ENCODE data around the gene VWF. TPM values are rescaled to one million over a fixed set of nuclear protein-coding genes. Genes with fewer than 3 reads are reported as not detected.
"Not testable (repeated sequence)": the region's sequence is repeated elsewhere in the genome, so short reads cannot be mapped to it uniquely, and the experiment has no call there.

Gene VWF
- total and polyA plus RNA-seq, 2 of the 4 experiments (the other 2 are of a cell fraction): under 0.01 to 0.09 TPM

DNA sequence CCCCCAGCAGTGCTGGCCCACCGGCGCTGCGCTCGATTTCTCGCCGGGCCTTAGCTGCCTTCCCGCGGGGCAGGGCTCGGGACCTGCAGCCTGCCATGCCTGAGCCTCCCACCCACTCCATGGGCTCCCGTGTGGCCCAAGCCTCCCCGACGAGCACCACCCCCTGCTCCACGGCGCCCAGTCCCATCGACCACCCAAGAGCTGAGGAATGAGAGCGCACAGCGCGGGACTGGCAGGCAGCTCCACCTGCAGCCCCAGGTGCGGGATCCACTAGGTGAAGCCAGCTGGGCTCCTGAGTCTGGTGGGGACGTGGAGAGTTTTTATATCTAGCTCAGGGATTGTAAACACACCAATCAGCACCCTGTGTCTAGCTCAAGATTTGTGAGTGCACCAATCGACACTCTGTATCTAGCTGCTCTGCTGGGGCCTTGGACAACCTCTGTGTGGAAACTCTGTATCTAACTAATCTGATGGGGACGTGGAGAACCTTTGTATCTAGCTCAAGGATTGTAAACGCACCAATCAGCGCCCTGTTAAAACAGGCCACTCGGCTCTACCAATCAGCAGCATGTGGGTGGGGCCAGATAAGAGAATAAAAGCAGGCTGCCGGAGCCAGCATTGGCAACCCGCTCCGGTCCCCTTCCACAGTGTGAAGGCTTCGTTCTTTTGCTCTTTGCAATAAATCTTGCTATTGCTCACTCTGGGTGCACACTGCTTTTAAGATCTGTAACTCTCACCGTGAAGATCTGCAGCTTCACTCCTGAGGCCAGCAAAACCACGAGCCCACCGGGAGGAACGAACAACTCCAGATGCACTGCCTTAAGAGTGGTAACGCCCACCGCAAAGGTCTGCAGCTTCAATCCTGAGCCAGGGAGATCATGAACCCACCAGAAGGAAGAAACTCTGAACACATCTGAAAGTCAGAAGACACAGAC is 18.2 kb upstream of the VWF start:
- H3K4me3 ChIP-seq (ENCODE audit: insufficient read depth, low read depth, low read length); H3K36me3 ChIP-seq (ENCODE audit: control insufficient read depth, insufficient read depth, low read length); H3K23ac ChIP-seq (ENCODE audit: low read depth, low read length); ATAC-seq (ENCODE audit: low read depth); H4K20me1 ChIP-seq (ENCODE audit: insufficient read depth, low read length); H3K4me2 ChIP-seq (ENCODE audit: low read depth, low read length); H3K27ac ChIP-seq (ENCODE audit: insufficient read depth, low read length); H2BK5ac ChIP-seq (ENCODE audit: low read depth, low read length, poor library complexity, severe bottlenecking); BruUV-seq (replicated peaks); H3K27me3 ChIP-seq (ENCODE audit: control insufficient read depth, insufficient read depth, low read length); H4K8ac ChIP-seq (ENCODE audit: low read depth in 2 of 2, low read length in 2 of 2); H2BK15ac ChIP-seq (ENCODE audit: low read depth, low read length); H2AK5ac ChIP-seq (ENCODE audit: low read depth, low read length); H2BK20ac ChIP-seq (ENCODE audit: low read depth, low read length); H3K9ac ChIP-seq (ENCODE audit: low read depth, low read length); H3K9me1 ChIP-seq (ENCODE audit: insufficient read depth, low read length); H3K4me1 ChIP-seq (ENCODE audit: control insufficient read depth, insufficient read depth, low read length); CTCF ChIA-PET; H2AK9ac ChIP-seq (replicated peaks; ENCODE audit: low read depth, low read length, poor library complexity); POLR2A ChIA-PET (ENCODE audit: unreplicated experiment); in situ Hi-C loops (cut with MboI; ENCODE audit: low sequenced_read_pairs); H3K18ac ChIP-seq (ENCODE audit: low read depth, low read length); H4K5ac ChIP-seq (ENCODE audit: low read depth, low read length); H3K79me1 ChIP-seq (ENCODE audit: low read depth in 1 of 2, low read length in 2 of 2); H2BK120ac ChIP-seq (ENCODE audit: low read depth, low read length); H3K14ac ChIP-seq (replicated peaks; ENCODE audit: low read depth, low read length); H3K56ac ChIP-seq (ENCODE audit: extremely low read depth, insufficient read depth, low read length); dilution Hi-C loops (cut with HindIII; ENCODE audit: low sequenced_read_pairs, unreplicated experiment); H3K9me3 ChIP-seq (ENCODE audit: control insufficient read depth, insufficient read depth, low read length); H2AFZ ChIP-seq (replicated peaks; ENCODE audit: low read length, poor library complexity); H4K91ac ChIP-seq (ENCODE audit: insufficient read depth, low read depth, low read length); H3K4ac ChIP-seq (ENCODE audit: low read depth, low read length); intact Hi-C loops (cut with micrococcal nuclease); DNase-seq: not testable (repeated sequence)
- WGBS, 2 experiments (ENCODE audit: extremely low coverage in 2 of 2, insufficient read length in 1 of 2): 74% methylated on average over 5 of the region's 35 CpGs; no CpG with 5 or more reads in 1 of the 2 experiments

DNA sequence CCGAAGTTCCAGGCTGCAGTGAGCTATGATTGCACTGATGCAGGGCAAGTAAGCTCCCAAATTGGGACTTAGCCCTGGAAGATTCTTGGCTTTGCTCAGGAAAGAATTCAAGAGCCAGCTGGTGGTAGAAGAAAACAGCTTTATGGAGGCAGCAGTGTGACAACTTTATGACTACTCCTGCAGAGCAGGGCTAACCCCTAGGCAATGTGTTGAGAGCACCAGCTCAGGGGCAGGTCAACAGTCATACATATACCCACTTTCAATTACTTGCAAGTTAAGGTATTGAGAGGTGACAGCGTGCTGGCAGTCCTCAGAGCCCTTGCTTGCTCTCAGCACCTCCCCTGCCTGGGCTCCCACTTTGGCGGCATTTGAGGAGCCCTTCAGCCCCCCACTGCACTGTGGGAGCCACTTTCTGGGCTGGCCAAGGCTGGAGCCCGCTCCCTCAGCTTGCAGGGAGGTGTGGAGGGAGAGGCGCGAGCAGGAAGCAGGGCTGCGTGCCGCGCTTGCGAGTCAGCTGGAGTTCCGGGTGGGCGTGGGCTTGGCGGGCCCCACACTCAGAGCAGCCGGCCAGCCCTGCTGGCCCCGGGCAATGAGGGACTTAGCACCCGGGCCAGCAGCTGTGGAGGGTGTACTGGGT is 17.4 kb upstream of the VWF start:
- H4K91ac ChIP-seq (ENCODE audit: insufficient read depth, low read depth, low read length); ATAC-seq (ENCODE audit: low read depth); H3K9me3 ChIP-seq (ENCODE audit: control insufficient read depth, insufficient read depth, low read length); H2BK5ac ChIP-seq (ENCODE audit: low read depth, low read length, poor library complexity, severe bottlenecking); H2BK15ac ChIP-seq (ENCODE audit: low read depth, low read length); H4K8ac ChIP-seq (ENCODE audit: low read depth in 2 of 2, low read length in 2 of 2); H3K4me3 ChIP-seq (ENCODE audit: insufficient read depth, low read depth, low read length); H3K14ac ChIP-seq (replicated peaks; ENCODE audit: low read depth, low read length); BruUV-seq (replicated peaks); H3K36me3 ChIP-seq (ENCODE audit: control insufficient read depth, insufficient read depth, low read length); H3K27ac ChIP-seq (ENCODE audit: insufficient read depth, low read length); intact Hi-C loops (cut with micrococcal nuclease); H2AFZ ChIP-seq (replicated peaks; ENCODE audit: low read length, poor library complexity); H3K9me1 ChIP-seq (ENCODE audit: insufficient read depth, low read length); H4K20me1 ChIP-seq (ENCODE audit: insufficient read depth, low read length); H3K79me1 ChIP-seq (ENCODE audit: low read depth in 1 of 2, low read length in 2 of 2); H3K56ac ChIP-seq (ENCODE audit: extremely low read depth, insufficient read depth, low read length); dilution Hi-C loops (cut with HindIII; ENCODE audit: low sequenced_read_pairs, unreplicated experiment); H3K27me3 ChIP-seq (ENCODE audit: control insufficient read depth, insufficient read depth, low read length); DNase-seq; H3K23ac ChIP-seq (ENCODE audit: low read depth, low read length); H3K4me2 ChIP-seq (ENCODE audit: low read depth, low read length); H3K9ac ChIP-seq (ENCODE audit: low read depth, low read length); H2AK9ac ChIP-seq (replicated peaks; ENCODE audit: low read depth, low read length, poor library complexity); H3K18ac ChIP-seq (ENCODE audit: low read depth, low read length); in situ Hi-C loops (cut with MboI; ENCODE audit: low sequenced_read_pairs); H4K5ac ChIP-seq (ENCODE audit: low read depth, low read length); H3K4me1 ChIP-seq (ENCODE audit: control insufficient read depth, insufficient read depth, low read length): not testable (repeated sequence)
- Histone ChIP-seq H2AK5ac (ENCODE audit: low read depth, low read length) (peak overlapping the region; percentile 51; the same call in 1 of the 2 replicates), H2BK120ac (ENCODE audit: low read depth, low read length) (peak overlapping the region; percentile 21; the same call in 1 of the 2 replicates), H2BK20ac (ENCODE audit: low read depth, low read length) (0 out of 2 replicates have a peak overlapping the region, but pooled peaks have one; percentile 25), H3K4ac (ENCODE audit: low read depth, low read length) (peak overlapping the region; percentile 35; the same call in 1 of the 2 replicates)
- WGBS, 2 experiments (ENCODE audit: extremely low coverage in 2 of 2, insufficient read length in 1 of 2): 94% methylated on average over 2 of the region's 16 CpGs; no CpG with 5 or more reads in 1 of the 2 experiments
- ChIA-PET CTCF (interaction anchor here (0.6 kb wide), 1 partner anchor 141 kb away, joined by 3 read pairs; no protein-coding TSS in a partner anchor), POLR2A (ENCODE audit: unreplicated experiment) (interaction anchor here (0.6 kb wide), 1 partner anchor 18 kb away, joined by 3 read pairs; no protein-coding TSS in a partner anchor)

Data from IMR-90 (cell line).